ENCODE measurements around the gene SPDYC. TPM values are rescaled to one million over a fixed set of nuclear protein-coding genes. Genes with fewer than 3 reads are reported as not detected.

Gene SPDYC
- total RNA-seq, 2 experiments from 2014 or later, result not detected

- peaks cover 13% of the 10 kb centered on the region for H3K4me1 ChIP-seq (ENCODE audit: insufficient read depth, low read length, poor library complexity, severe bottlenecking)
- BruUV-seq (replicated peaks), result no TSS peak
- H4K20me1 ChIP-seq (ENCODE audit: insufficient read depth, low read length), result no peaks in the 10 kb centered on the region
- H3K4me3 ChIP-seq (ENCODE audit: low read depth, low read length, poor library complexity, severe bottlenecking), result no peak overlapping the region
- H3K9me3 ChIP-seq (ENCODE audit: low read length), result no peaks in the 10 kb centered on the region
- H2AFZ ChIP-seq (ENCODE audit: low read length), result no peak overlapping the region
- ChIA-PET CTCF (ENCODE audit: unreplicated experiment) (no interaction called here), POLR2A (no interaction called here)
- H3K27ac ChIP-seq (ENCODE audit: low read depth, low read length, poor library complexity, severe bottlenecking), result no peak overlapping the region
- intact Hi-C loops (cut with micrococcal nuclease; ENCODE audit: unreplicated experiment), result no loop called here
- no peak overlapping the region for H3K4me2 ChIP-seq (ENCODE audit: low read length)
- H3K79me2 ChIP-seq (ENCODE audit: insufficient read depth, low read depth, low read length), result 0 out of 2 replicates have a peak, but pooled peaks cover 3% of the 10 kb centered on the region
- H3K36me3 ChIP-seq (ENCODE audit: insufficient read depth, low read length), result peaks cover 41% of the 10 kb centered on the region; the same call in 1 of the 2 replicates
- TF ChIP-seq EZH2phosphoT487 (IDR thresholded peaks at IDR 0.05; ENCODE audit: borderline replicate concordance, low read depth, low read length), result no peak
- TF ChIP-seq, protein P1, sequence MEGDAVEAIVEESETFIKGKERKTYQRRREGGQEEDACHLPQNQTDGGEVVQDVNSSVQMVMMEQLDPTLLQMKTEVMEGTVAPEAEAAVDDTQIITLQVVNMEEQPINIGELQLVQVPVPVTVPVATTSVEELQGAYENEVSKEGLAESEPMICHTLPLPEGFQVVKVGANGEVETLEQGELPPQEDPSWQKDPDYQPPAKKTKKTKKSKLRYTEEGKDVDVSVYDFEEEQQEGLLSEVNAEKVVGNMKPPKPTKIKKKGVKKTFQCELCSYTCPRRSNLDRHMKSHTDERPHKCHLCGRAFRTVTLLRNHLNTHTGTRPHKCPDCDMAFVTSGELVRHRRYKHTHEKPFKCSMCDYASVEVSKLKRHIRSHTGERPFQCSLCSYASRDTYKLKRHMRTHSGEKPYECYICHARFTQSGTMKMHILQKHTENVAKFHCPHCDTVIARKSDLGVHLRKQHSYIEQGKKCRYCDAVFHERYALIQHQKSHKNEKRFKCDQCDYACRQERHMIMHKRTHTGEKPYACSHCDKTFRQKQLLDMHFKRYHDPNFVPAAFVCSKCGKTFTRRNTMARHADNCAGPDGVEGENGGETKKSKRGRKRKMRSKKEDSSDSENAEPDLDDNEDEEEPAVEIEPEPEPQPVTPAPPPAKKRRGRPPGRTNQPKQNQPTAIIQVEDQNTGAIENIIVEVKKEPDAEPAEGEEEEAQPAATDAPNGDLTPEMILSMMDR (conservative IDR thresholded peaks at IDR 0.05; ENCODE audit: low read length), result no peak
- DNase-seq (ENCODE audit: low spot score), result no peak
- no peaks in the 10 kb centered on the region for H3K9me2 ChIP-seq (ENCODE audit: insufficient read depth, low read length)
Measured at GRCh38 chr11:65186701-65187100, 16.7 kb downstream of the SPDYC start.

- Histone ChIP-seq H3K79me2 (ENCODE audit: insufficient read depth, low read depth, low read length) (0 out of 2 replicates have a peak, but pooled peaks cover 2% of the 10 kb centered on the region), H4K20me1 (ENCODE audit: insufficient read depth, low read length) (no peaks in the 10 kb centered on the region), H3K9me3 (ENCODE audit: low read length) (no peaks in the 10 kb centered on the region), H3K36me3 (ENCODE audit: insufficient read depth, low read length) (peaks cover 42% of the 10 kb centered on the region; the same call in 1 of the 2 replicates), H3K27ac (ENCODE audit: low read depth, low read length, poor library complexity, severe bottlenecking) (no peak overlapping the region), H3K4me1 (ENCODE audit: insufficient read depth, low read length, poor library complexity, severe bottlenecking) (peaks cover 10% of the 10 kb centered on the region), H3K9me2 (ENCODE audit: insufficient read depth, low read length) (no peaks in the 10 kb centered on the region), H3K4me2 (ENCODE audit: low read length) (no peak overlapping the region), H2AFZ (ENCODE audit: low read length) (no peak overlapping the region), H3K4me3 (ENCODE audit: low read depth, low read length, poor library complexity, severe bottlenecking) (no peak overlapping the region)
- ChIA-PET POLR2A (no interaction called here), CTCF (ENCODE audit: unreplicated experiment) (no interaction called here)
- TF ChIP-seq, protein P1 (conservative IDR thresholded peaks at IDR 0.05; ENCODE audit: low read length), result no peak
- no peak for TF ChIP-seq EZH2phosphoT487 (IDR thresholded peaks at IDR 0.05; ENCODE audit: borderline replicate concordance, low read depth, low read length)
- intact Hi-C loops (cut with micrococcal nuclease; ENCODE audit: unreplicated experiment), result no loop called here
- DNase-seq (ENCODE audit: low spot score), result no peak
- no TSS peak for BruUV-seq (replicated peaks)
Measured at GRCh38 chr11:65187146-65187675, 17.2 kb downstream of the SPDYC start.

GRCh38 chr11:65187971-65188461, 18.0 kb downstream of the SPDYC start:
- no TSS peak for BruUV-seq (replicated peaks)
- Histone ChIP-seq H4K20me1 (ENCODE audit: insufficient read depth, low read length) (no peaks in the 10 kb centered on the region), H3K79me2 (ENCODE audit: insufficient read depth, low read depth, low read length) (no peaks in the 10 kb centered on the region)

More at GRCh38 chr11:65187971-65188461, 18.0 kb downstream of the SPDYC start:
- Histone ChIP-seq H3K9me3 (ENCODE audit: low read length) (no peaks in the 10 kb centered on the region), H3K27ac (ENCODE audit: low read depth, low read length, poor library complexity, severe bottlenecking) (no peak overlapping the region), H3K36me3 (ENCODE audit: insufficient read depth, low read length) (peaks cover 48% of the 10 kb centered on the region), H3K4me1 (ENCODE audit: insufficient read depth, low read length, poor library complexity, severe bottlenecking) (peaks cover 2% of the 10 kb centered on the region), H3K9me2 (ENCODE audit: insufficient read depth, low read length) (no peaks in the 10 kb centered on the region), H2AFZ (ENCODE audit: low read length) (no peak overlapping the region), H3K4me2 (ENCODE audit: low read length) (no peak overlapping the region), H3K4me3 (ENCODE audit: low read depth, low read length, poor library complexity, severe bottlenecking) (no peak overlapping the region)
- TF ChIP-seq, protein P1 (conservative IDR thresholded peaks at IDR 0.05; ENCODE audit: low read length), result no peak
- no peak for TF ChIP-seq EZH2phosphoT487 (IDR thresholded peaks at IDR 0.05; ENCODE audit: borderline replicate concordance, low read depth, low read length)
- DNase-seq (ENCODE audit: low spot score), result no peak
- POLR2A ChIA-PET, result no interaction called here
- CTCF ChIA-PET (ENCODE audit: unreplicated experiment), result no interaction called here
- intact Hi-C loops (cut with micrococcal nuclease; ENCODE audit: unreplicated experiment), result no loop called here

All from OCI-LY7 (cell line).